HAP-1 (cell line): ENCODE data around the gene OR51B4.
"Not testable (repeated sequence)": the region's sequence is repeated elsewhere in the genome, so short reads cannot be mapped to it uniquely, and the experiment has no call there.

Experiments used
- DNase-seq, 2 experiments: peaks; one replicate each; pipeline ENCODE4 v3.0.0-alpha.2; 2016 to 2020; ENCODE audit warnings: low spot score in 2 of 2
- H3K27me3 ChIP-seq: fragments of 250-450 bp; sonication (Bioruptor Pico); 2 replicates; pipeline ENCODE4 v1.5.1; 2020; ENCODE audit warnings: low read depth, mild to moderate bottlenecking, moderate library complexity
- H3K36me3 ChIP-seq: fragments of 250-450 bp; sonication (Bioruptor Pico); replicated peaks from 2 replicates; pipeline ENCODE4 v1.5.1; 2020; ENCODE audit warnings: mild to moderate bottlenecking
- H3K4me1 ChIP-seq: fragments of 250-450 bp; sonication (Bioruptor Pico); 2 replicates; pipeline ENCODE4 v1.5.1; 2020; ENCODE audit warnings: mild to moderate bottlenecking
- H3K4me3 ChIP-seq: fragments of 250-450 bp; sonication (Bioruptor Pico); 2 replicates; pipeline ENCODE4 v1.5.1; 2020; ENCODE audit warnings: mild to moderate bottlenecking, moderate library complexity
- H3K9me3 ChIP-seq: fragments of 250-450 bp; sonication (Bioruptor Pico); 2 replicates; pipeline ENCODE4 v1.5.1; 2020; ENCODE audit warnings: mild to moderate bottlenecking, moderate library complexity
- in situ Hi-C: fragments of 300-500 bp; cut with MboI; formaldehyde crosslinking; loops from 3 replicates; pipeline ENCODE4 v1.14.3; 2020; ENCODE audit warnings: low sequenced_read_pairs, inconsistent platforms, mixed read lengths

OR51B4 gene

GRCh38 chr11:5275369-5276110, 26.2 kb downstream of the OR51B4 start:
- in situ Hi-C loops = no loop called here
- Histone ChIP-seq H3K27me3 (no peaks in the 10 kb centered on the region), H3K4me3 (no peak overlapping the region), H3K4me1 (no peaks in the 10 kb centered on the region), H3K9me3 (no peaks in the 10 kb centered on the region), H3K36me3 (no peaks in the 10 kb centered on the region)
- no peak for DNase-seq

- in situ Hi-C loops = no loop called here
- H3K4me1 ChIP-seq = no peaks in the 10 kb centered on the region
- H3K4me3 ChIP-seq = no peak overlapping the region
- no peaks in the 10 kb centered on the region for H3K36me3 ChIP-seq
- no peaks in the 10 kb centered on the region for H3K9me3 ChIP-seq
- H3K27me3 ChIP-seq = no peaks in the 10 kb centered on the region
- no peak for DNase-seq
Observed at GRCh38 chr11:5274395-5274794, 27.4 kb downstream of the OR51B4 start.

GRCh38 chr11:5272395-5273017, 29.2 kb downstream of the OR51B4 start:
- in situ Hi-C loops = no loop called here
- H3K27me3 ChIP-seq = no peaks in the 10 kb centered on the region
- no peaks in the 10 kb centered on the region for H3K9me3 ChIP-seq
- no peaks in the 10 kb centered on the region for H3K36me3 ChIP-seq
- H3K4me1 ChIP-seq = no peaks in the 10 kb centered on the region
- H3K4me3 ChIP-seq = no peak overlapping the region
- no peak for DNase-seq

- H3K4me1 ChIP-seq = no peaks in the 10 kb centered on the region
- in situ Hi-C loops = no loop called here
- no peaks in the 10 kb centered on the region for H3K36me3 ChIP-seq
- H3K4me3 ChIP-seq = no peak within 1 kb of the TSS
- no peaks in the 10 kb centered on the region for H3K27me3 ChIP-seq
- no peaks in the 10 kb centered on the region for H3K9me3 ChIP-seq
- DNase-seq = no peak
Observed at GRCh38 chr11:5269715-5270147, 32.0 kb downstream of the OR51B4 start, which contains the start of gene HBE1. Gene HBE1, minus strand, starts transcription at chr11:5269945. Its CDS starts 55 bp downstream, at chr11:5269890.

- DNase-seq = no peak
- Histone ChIP-seq H3K27me3 (no peaks in the 10 kb centered on the region), H3K4me3 (no peak overlapping the region), H3K4me1 (no peaks in the 10 kb centered on the region), H3K9me3 (no peaks in the 10 kb centered on the region), H3K36me3 (no peaks in the 10 kb centered on the region)
- in situ Hi-C loops = no loop called here
Observed at GRCh38 chr11:5267033-5267563, 34.6 kb downstream of the OR51B4 start.

GRCh38 chr11:5266609-5267008, 35.1 kb downstream of the OR51B4 start:
- no peak for DNase-seq
- Histone ChIP-seq H3K4me1 (no peaks in the 10 kb centered on the region), H3K36me3 (no peaks in the 10 kb centered on the region), H3K4me3 (no peak overlapping the region), H3K9me3 (no peaks in the 10 kb centered on the region), H3K27me3 (no peaks in the 10 kb centered on the region)
- in situ Hi-C loops = no loop called here

- Histone ChIP-seq H3K4me1 (no peaks in the 10 kb centered on the region), H3K36me3 (no peaks in the 10 kb centered on the region), H3K9me3 (no peaks in the 10 kb centered on the region), H3K27me3 (no peaks in the 10 kb centered on the region), H3K4me3 (no peak overlapping the region)
- in situ Hi-C loops = no loop called here
- DNase-seq = no peak
Observed at GRCh38 chr11:5265832-5266231, 35.9 kb downstream of the OR51B4 start.

- no peak for DNase-seq
- Histone ChIP-seq H3K9me3 (no peaks in the 10 kb centered on the region), H3K4me1 (no peaks in the 10 kb centered on the region), H3K4me3 (no peak overlapping the region), H3K36me3 (no peaks in the 10 kb centered on the region), H3K27me3 (no peaks in the 10 kb centered on the region)
- in situ Hi-C loops = no loop called here
Observed at GRCh38 chr11:5258543-5259262, 43.0 kb downstream of the OR51B4 start.

- H3K4me1 ChIP-seq = no peaks in the 10 kb centered on the region
- no peaks in the 10 kb centered on the region for H3K36me3 ChIP-seq
- H3K27me3 ChIP-seq = no peaks in the 10 kb centered on the region
- in situ Hi-C loops = no loop called here
- no peak overlapping the region for H3K4me3 ChIP-seq
- no peak for DNase-seq
- no peaks in the 10 kb centered on the region for H3K9me3 ChIP-seq
Observed at GRCh38 chr11:5257296-5257695, 44.5 kb downstream of the OR51B4 start.

GRCh38 chr11:5254646-5255413, 46.9 kb downstream of the OR51B4 start, which contains the start of gene HBG2:
Gene HBG2, minus strand, starts transcription at chr11:5254781. Its CDS starts 53 bp downstream, at chr11:5254728.
- H3K9me3 ChIP-seq, in situ Hi-C loops, H3K27me3 ChIP-seq, H3K4me3 ChIP-seq, DNase-seq, H3K36me3 ChIP-seq, H3K4me1 ChIP-seq: not testable (repeated sequence)

- H3K9me3 ChIP-seq, H3K36me3 ChIP-seq, H3K4me1 ChIP-seq, DNase-seq, H3K27me3 ChIP-seq, in situ Hi-C loops, H3K4me3 ChIP-seq: not testable (repeated sequence)
Observed at GRCh38 chr11:5254023-5254422, 47.7 kb downstream of the OR51B4 start.

- H3K4me1 ChIP-seq, H3K36me3 ChIP-seq, in situ Hi-C loops, DNase-seq, H3K4me3 ChIP-seq, H3K9me3 ChIP-seq, H3K27me3 ChIP-seq: not testable (repeated sequence)
Observed at GRCh38 chr11:5253440-5253839, 48.3 kb downstream of the OR51B4 start.

GRCh38 chr11:5252919-5253265, 48.9 kb downstream of the OR51B4 start:
- H3K36me3 ChIP-seq = no peaks in the 10 kb centered on the region
- no peaks in the 10 kb centered on the region for H3K9me3 ChIP-seq
- H3K4me1 ChIP-seq = no peaks in the 10 kb centered on the region
- no peaks in the 10 kb centered on the region for H3K27me3 ChIP-seq
- no peak for DNase-seq
- in situ Hi-C loops = no loop called here
- H3K4me3 ChIP-seq = no peak overlapping the region
